Suprapubic skin (tissue), 3 donors: Measurements from ENCODE around the gene LMAN1L.

Experiments used
- EP300 ChIP-seq: sonication (generic); formaldehyde crosslinking; IDR thresholded peaks from one replicate; pipeline ENCODE4 v1.6.1; 2017; ENCODE audit warnings: antibody characterized with exemption
- POLR2A ChIP-seq, 2 donors: fragments of 450-650 bp; IDR thresholded peaks; one replicate each; pipeline ENCODE4 v1.6.1; 2017; ENCODE audit warnings: antibody characterized with exemption in 2 of 2, mild to moderate bottlenecking in 2 of 2, moderate library complexity in 2 of 2
- TF ChIP-seq, protein P1 (sequence below), 2 donors: fragments of 200-600 bp in 1 of 2; fragments of 450-650 bp in 1 of 2; sonication (generic) in 1 of 2; IDR thresholded peaks; one replicate each; pipeline ENCODE4 v1.5.1; 2016 to 2019; ENCODE audit warnings: antibody characterized with exemption in 2 of 2, mild to moderate bottlenecking in 1 of 2, moderate library complexity in 1 of 2

DNA sequence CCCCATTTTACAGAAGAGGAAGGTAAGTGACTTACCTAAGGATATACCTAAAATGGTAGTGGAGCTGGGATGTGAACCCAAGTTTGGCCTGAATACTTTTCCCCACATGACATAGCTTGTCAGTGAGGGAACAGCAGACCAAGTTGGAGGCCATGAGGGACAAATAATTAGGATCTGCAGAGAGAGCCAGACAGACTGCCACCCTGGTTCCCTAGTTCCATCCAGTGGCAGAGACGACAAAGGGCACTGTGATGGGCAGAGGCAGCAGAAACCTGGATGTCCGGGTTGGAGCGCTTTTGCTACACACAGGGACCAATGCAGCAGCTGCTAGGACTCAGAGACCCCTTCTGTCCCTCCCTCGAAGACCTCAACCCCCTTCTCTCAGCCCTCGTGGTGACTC lies 15.0 kb downstream of the LMAN1L start:
- TF ChIP-seq EP300 (no peak), POLR2A (IDR thresholded peaks at IDR 0.05) (no peak)
- TF ChIP-seq, protein P1, sequence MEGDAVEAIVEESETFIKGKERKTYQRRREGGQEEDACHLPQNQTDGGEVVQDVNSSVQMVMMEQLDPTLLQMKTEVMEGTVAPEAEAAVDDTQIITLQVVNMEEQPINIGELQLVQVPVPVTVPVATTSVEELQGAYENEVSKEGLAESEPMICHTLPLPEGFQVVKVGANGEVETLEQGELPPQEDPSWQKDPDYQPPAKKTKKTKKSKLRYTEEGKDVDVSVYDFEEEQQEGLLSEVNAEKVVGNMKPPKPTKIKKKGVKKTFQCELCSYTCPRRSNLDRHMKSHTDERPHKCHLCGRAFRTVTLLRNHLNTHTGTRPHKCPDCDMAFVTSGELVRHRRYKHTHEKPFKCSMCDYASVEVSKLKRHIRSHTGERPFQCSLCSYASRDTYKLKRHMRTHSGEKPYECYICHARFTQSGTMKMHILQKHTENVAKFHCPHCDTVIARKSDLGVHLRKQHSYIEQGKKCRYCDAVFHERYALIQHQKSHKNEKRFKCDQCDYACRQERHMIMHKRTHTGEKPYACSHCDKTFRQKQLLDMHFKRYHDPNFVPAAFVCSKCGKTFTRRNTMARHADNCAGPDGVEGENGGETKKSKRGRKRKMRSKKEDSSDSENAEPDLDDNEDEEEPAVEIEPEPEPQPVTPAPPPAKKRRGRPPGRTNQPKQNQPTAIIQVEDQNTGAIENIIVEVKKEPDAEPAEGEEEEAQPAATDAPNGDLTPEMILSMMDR (IDR thresholded peaks at IDR 0.05) = no peak
